Ovary (tissue), 3 donors: Measurements from ENCODE around the gene PDXDC1.

Experiments
- CTCF ChIP-seq, 3 donors: fragments of 450-650 bp in 2 of 3; fragments of 200-600 bp in 1 of 3; IDR thresholded peaks; one replicate each; pipeline versions ENCODE4 v1.5.1 to v1.8.0; 2016 to 2022; ENCODE audit warnings: antibody characterized with exemption in 3 of 3, mild to moderate bottlenecking in 1 of 3
- EP300 ChIP-seq: sonication (generic); formaldehyde crosslinking; IDR thresholded peaks from one replicate; pipeline ENCODE4 v1.6.1; 2017; ENCODE audit warnings: antibody characterized with exemption
- POLR2A ChIP-seq: fragments of 450-650 bp; IDR thresholded peaks from one replicate; pipeline ENCODE4 v1.6.1; 2017; ENCODE audit warnings: antibody characterized with exemption, mild to moderate bottlenecking, moderate library complexity
- donor health status: DM: no; HTN: no; CAD: no.

- TF ChIP-seq CTCF (IDR thresholded peaks at IDR 0.05) (no peak), EP300 (no peak), POLR2A (no peak)
These were observed 16.6 kb upstream of the PDXDC1 start for GRCh38 chr16:14958323-14958600.
